Stomach (tissue), 9 donors: ENCODE results near the gene NEDD9. TPM values are rescaled to one million over a fixed set of nuclear protein-coding genes. Genes with fewer than 3 reads are reported as not detected.

Experiments used
- DNase-seq, 2 donors: peaks; one replicate each; pipeline versions ENCODE4 v3.0.0 to v3.0.0-alpha.2; 2013 to 2019
- H3K27ac ChIP-seq, 5 donors: fragments of 200-600 bp in 4 of 5; sonication (generic) in 4 of 5; one replicate each; pipeline ENCODE4 v1.5.1; 2013 to 2019; ENCODE audit warnings: mild to moderate bottlenecking in 1 of 5, moderate library complexity in 1 of 5
- H3K27me3 ChIP-seq, 3 donors: fragments of 200-600 bp; sonication (generic); one replicate each; pipeline ENCODE4 v1.5.1; 2017 to 2019; ENCODE audit warnings: mixed run types in 1 of 3
- H3K36me3 ChIP-seq, 4 donors: fragments of 200-600 bp; sonication (generic); 1 replicate in 3 of 4; 2 replicates in 1 of 4; pipeline ENCODE4 v1.5.1; 2016 to 2019
- H3K4me1 ChIP-seq, 4 donors: fragments of 200-600 bp; sonication (generic); one replicate each; pipeline ENCODE4 v1.5.1; 2016 to 2019
- H3K4me3 ChIP-seq, 4 donors: fragments of 200-600 bp; sonication (generic) in 3 of 4; one replicate each; pipeline ENCODE4 v1.5.1; 2016 to 2019; ENCODE audit warnings: mild to moderate bottlenecking in 1 of 4
- H3K9me3 ChIP-seq, 4 donors: fragments of 200-600 bp; sonication (generic); one replicate each; pipeline ENCODE4 v1.5.1; 2016 to 2019
- CTCF ChIP-seq, 7 experiments: fragments of 450-650 bp in 4 of 7; fragments of 200-600 bp in 3 of 7; sonication (generic) in 3 of 7; IDR thresholded peaks; one replicate each; pipeline ENCODE4 v1.5.1; 2016 to 2019; ENCODE audit warnings: antibody characterized with exemption in 7 of 7, control low read depth in 2 of 7, mild to moderate bottlenecking in 1 of 7
- EP300 ChIP-seq: sonication (generic); formaldehyde crosslinking; IDR thresholded peaks from one replicate; pipeline ENCODE4 v1.6.1; 2017; ENCODE audit warnings: antibody characterized with exemption
- POLR2A ChIP-seq, 4 donors: fragments of 450-650 bp; IDR thresholded peaks; one replicate each; pipeline ENCODE4 v1.6.1; 2016; ENCODE audit warnings: antibody characterized with exemption in 4 of 4, control low read depth in 2 of 4, mild to moderate bottlenecking in 1 of 4, moderate library complexity in 1 of 4
- POLR2AphosphoS5 ChIP-seq, 3 donors: sonication (generic); formaldehyde crosslinking; IDR thresholded peaks; one replicate each; pipeline ENCODE4 v1.6.1; 2016; ENCODE audit warnings: antibody characterized with exemption in 3 of 3
- WGBS, 5 donors: extraction: QIAGEN DNeasy Blood & Tissue Kit in 3 of 5; methylation state at CpG; one replicate each; pipeline versions ENCODE4 v1.1.5 to v1.1.7; 2013 to 2018; 5-methylcytosine and 5-hydroxymethylcytosine counted together
- intact Hi-C: fragments of 100-400 bp; cut with DNase I; formaldehyde crosslinking; loops from one replicate; pipeline ENCODE4 v1.15.1; 2023; ENCODE audit warnings: low total_unique reads
- polyA plus RNA-seq, 3 donors: library from polyadenylated mRNA; stranded (reverse); fragments of 200-250 nt; gene quantifications; one replicate each; pipeline ENCODE4 v1.2.3, GENCODE V29; 2013
- total RNA-seq, 5 donors: library from RNA; depleted of rRNA; stranded (reverse); fragments of >200 nt; gene quantifications; one replicate each; pipeline versions ENCODE4 v1.1.0 to v1.2.3, GENCODE V29; 2014 to 2016
- donor health status: healthy with polysubstance abuse.
- donor health status: Bipolar disorder and iron deficiency.
- donor health status: healthy.

The NEDD9 gene
- total and polyA plus RNA-seq, 8 donors: 4.2 to 97.9 (median 26.9) TPM

- peak overlapping the region in 2 of 5 donors; percentile 48 to 57 for H3K27ac ChIP-seq
- WGBS, 5 donors: 74 to 87% (median 82%) methylated on average over 17 of the region's 17 CpGs
These were observed 46.8 kb upstream of the NEDD9 start for GRCh38 chr6:11279284-11279689.

GRCh38 chr6:11278207-11278559, 45.7 kb upstream of the NEDD9 start:
- no peak for DNase-seq
- Histone ChIP-seq H3K27me3 (no peaks in the 10 kb centered on the region), H3K4me3 (no peak overlapping the region), H3K9me3 (no peaks in the 10 kb centered on the region), H3K36me3 (no peaks in the 10 kb centered on the region), H3K27ac (peak overlapping the region in 4 of 5 donors; percentile 36 to 63 (median 55)), H3K4me1 (peaks cover 32 to 47% (median 33%) of the 10 kb centered on the region in 4 donors)
- intact Hi-C loops: no loop called here
- TF ChIP-seq POLR2A (IDR thresholded peaks at IDR 0.05) (no peak), CTCF (IDR thresholded peaks at IDR 0.05) (no peak), POLR2AphosphoS5 (IDR thresholded peaks at IDR 0.05) (no peak), EP300 (no peak)
- WGBS, 5 donors: 81 to 96% (median 88%) methylated on average over 6 of the region's 6 CpGs

More at GRCh38 chr6:11279284-11279689, 46.8 kb upstream of the NEDD9 start:
- Histone ChIP-seq H3K9me3 (no peaks in the 10 kb centered on the region), H3K4me1 (peaks cover 28 to 38% (median 31%) of the 10 kb centered on the region in 4 donors), H3K4me3 (no peak overlapping the region), H3K36me3 (no peaks in the 10 kb centered on the region), H3K27me3 (no peaks in the 10 kb centered on the region)
- TF ChIP-seq CTCF (IDR thresholded peaks at IDR 0.05) (no peak), EP300 (no peak), POLR2A (IDR thresholded peaks at IDR 0.05) (no peak), POLR2AphosphoS5 (IDR thresholded peaks at IDR 0.05) (peak in 1 of 3 donors; percentile 17)
- DNase-seq: no peak
- intact Hi-C loops: no loop called here

- DNase-seq: peak in 1 of 2 donors; percentile 62
These were observed 45.1 kb upstream of the NEDD9 start for GRCh38 chr6:11277275-11278206.

GRCh38 chr6:11276911-11277274, 44.4 kb upstream of the NEDD9 start:
- WGBS, 5 donors: 64 to 89% (median 84%) methylated on average over 4 of the region's 4 CpGs
- Histone ChIP-seq H3K4me3 (no peak overlapping the region), H3K27ac (peak overlapping the region in 4 of 5 donors; percentile 5 to 57 (median 44)), H3K36me3 (no peaks in the 10 kb centered on the region), H3K27me3 (no peaks in the 10 kb centered on the region), H3K9me3 (no peaks in the 10 kb centered on the region), H3K4me1 (peaks cover 32 to 55% (median 41%) of the 10 kb centered on the region in 4 donors)
- intact Hi-C loops: no loop called here
- TF ChIP-seq CTCF (IDR thresholded peaks at IDR 0.05): no peak
- TF ChIP-seq POLR2AphosphoS5 (IDR thresholded peaks at IDR 0.05): no peak
- TF ChIP-seq POLR2A (IDR thresholded peaks at IDR 0.05): no peak
- TF ChIP-seq EP300: no peak
- DNase-seq: no peak

More at GRCh38 chr6:11277275-11278206, 45.1 kb upstream of the NEDD9 start:
- H3K36me3 ChIP-seq: no peaks in the 10 kb centered on the region
- H3K27ac ChIP-seq: peak overlapping the region in 4 of 5 donors; percentile 36 to 63 (median 55)
- TF ChIP-seq POLR2AphosphoS5 (IDR thresholded peaks at IDR 0.05) (peak in 1 of 3 donors; percentile 20), POLR2A (IDR thresholded peaks at IDR 0.05) (no peak)
- H3K4me1 ChIP-seq: peaks cover 32 to 52% (median 37%) of the 10 kb centered on the region in 4 donors
- WGBS, 5 donors: 73 to 74% (median 74%) methylated on average over 14 of the region's 14 CpGs
- H3K27me3 ChIP-seq: no peaks in the 10 kb centered on the region
- no peaks in the 10 kb centered on the region for H3K9me3 ChIP-seq
- no peak overlapping the region for H3K4me3 ChIP-seq
- intact Hi-C loops: no loop called here
